GM12873 (cell line): ENCODE data around the gene ZNF576.

Experiments used
- TF ChIP-seq, protein P1 (sequence below): IDR thresholded peaks from 2 replicates; pipeline ENCODE4 v1.5.1; 2012; ENCODE audit warnings: low read depth, mild to moderate bottlenecking, moderate library complexity, low read length, control low read depth; ENCODE audit not compliant: insufficient read depth; ENCODE audit errors: missing control alignments

The ZNF576 gene

DNA sequence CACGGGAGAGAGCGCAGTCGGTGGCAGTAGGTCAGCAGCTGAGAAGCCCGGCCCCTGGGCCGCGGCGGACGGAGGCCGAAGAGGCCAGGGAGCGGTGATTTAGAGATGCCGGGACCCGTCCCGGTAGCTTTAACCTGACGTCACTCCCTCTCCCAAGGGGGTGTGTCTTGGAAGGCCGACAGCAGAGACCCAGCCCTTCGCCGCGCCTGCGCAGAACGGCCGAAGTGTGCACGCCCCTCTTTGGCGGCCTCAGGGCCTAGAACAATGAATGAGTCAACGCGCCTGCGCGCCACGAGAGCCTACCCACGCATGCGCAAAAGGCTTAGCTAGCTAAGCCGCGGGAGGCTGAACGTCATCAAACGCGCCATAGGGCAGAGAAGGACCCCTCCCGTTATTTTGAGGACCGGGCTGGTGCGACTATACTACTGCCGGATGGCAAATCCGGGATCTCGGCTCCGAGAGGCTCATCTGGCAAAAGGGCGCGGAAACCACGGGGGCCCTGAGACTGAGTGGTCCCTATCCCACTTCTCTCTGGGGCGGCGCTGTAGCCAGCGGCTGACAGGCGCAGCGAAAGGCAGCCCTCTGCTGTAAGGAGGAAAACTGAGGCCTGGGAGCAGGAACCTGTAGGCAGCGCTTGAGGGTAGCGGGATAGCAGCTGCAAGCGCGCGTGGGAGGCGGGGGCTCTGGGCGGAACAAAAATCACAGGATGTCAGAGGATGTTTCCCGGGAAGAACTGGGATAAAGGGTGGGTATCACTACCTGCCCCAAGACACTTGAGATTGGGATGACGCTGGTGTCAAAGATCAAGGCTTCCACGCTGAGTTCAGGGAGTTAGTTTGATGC, at the start of gene ZNF576, which contains the start of gene IRGQ:
TSS of gene ZNF576 (plus strand) at position 597 of the 843 bp plus-strand sequence. CDS start 514 bp downstream, outside the sequence.
TSS of gene IRGQ (minus strand) at position 136 of the 843 bp plus-strand sequence. CDS start 796 bp downstream, outside the sequence.
- TF ChIP-seq, protein P1, sequence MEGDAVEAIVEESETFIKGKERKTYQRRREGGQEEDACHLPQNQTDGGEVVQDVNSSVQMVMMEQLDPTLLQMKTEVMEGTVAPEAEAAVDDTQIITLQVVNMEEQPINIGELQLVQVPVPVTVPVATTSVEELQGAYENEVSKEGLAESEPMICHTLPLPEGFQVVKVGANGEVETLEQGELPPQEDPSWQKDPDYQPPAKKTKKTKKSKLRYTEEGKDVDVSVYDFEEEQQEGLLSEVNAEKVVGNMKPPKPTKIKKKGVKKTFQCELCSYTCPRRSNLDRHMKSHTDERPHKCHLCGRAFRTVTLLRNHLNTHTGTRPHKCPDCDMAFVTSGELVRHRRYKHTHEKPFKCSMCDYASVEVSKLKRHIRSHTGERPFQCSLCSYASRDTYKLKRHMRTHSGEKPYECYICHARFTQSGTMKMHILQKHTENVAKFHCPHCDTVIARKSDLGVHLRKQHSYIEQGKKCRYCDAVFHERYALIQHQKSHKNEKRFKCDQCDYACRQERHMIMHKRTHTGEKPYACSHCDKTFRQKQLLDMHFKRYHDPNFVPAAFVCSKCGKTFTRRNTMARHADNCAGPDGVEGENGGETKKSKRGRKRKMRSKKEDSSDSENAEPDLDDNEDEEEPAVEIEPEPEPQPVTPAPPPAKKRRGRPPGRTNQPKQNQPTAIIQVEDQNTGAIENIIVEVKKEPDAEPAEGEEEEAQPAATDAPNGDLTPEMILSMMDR = no peak

DNA sequence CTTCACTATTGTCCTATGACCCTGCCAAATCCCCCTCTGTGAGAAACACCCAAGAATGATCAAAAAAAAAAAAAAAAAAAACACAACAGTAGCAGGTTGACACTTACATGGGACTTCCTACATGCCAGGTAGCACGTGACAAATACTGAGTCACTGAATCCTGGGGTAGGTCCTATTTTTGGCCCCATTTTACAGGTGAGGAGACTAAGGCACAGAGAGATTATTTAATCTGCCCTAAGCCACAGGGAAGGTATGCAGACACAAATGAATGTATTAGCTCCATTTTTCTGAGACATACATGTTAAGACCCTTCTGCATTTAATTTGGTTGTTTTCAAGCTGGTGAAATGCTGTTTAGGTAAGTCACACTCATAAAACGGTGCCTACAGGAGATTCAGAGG, 47.7 kb upstream of the ZNF576 start:
- TF ChIP-seq, protein P1 = no peak

DNA sequence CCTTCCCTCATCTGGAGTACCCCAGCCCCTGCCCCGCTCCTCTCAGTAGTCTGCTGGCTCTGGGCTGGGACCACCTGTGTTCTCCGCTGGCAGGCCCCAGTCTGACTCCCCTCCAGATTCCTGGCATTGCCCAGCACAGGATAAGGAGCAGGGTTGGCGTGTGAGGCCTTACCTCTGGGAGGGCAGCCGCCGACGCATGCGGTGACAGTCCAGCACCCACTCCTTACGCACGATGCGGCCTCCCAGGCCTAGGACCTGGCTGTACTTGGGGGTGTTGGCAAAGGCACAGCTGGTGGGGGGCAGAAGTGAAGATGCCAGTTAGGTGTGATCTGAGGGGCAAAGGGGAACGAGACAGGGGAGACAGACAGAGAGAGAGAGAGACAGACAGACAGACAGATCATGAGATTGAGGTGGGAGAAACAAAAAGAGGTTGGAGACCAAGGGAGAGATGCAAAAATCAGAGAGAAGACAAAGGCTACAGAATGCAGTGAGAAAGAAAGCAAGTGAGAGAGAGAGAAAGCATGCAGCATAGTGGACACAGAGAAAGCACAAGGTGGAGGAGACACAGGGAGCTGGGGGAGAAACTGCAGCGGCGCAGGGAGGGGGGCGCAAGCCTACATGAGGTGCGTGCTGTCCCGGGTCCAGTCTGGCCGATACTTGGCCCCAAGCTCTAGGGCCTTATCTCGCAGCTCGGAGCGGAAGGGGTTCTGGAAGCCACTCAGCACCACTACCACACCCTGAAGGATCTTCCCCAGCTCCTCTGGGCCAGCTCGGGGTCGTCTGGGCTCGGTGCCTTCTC, 44.8 kb upstream of the ZNF576 start:
- TF ChIP-seq, protein P1 = no peak

GRCh38 chr19:43552198-43552450, 44.3 kb upstream of the ZNF576 start:
- TF ChIP-seq, protein P1 = no peak

GRCh38 chr19:43552616-43553015, 43.8 kb upstream of the ZNF576 start:
- TF ChIP-seq, protein P1 = no peak

GRCh38 chr19:43553656-43554055, 42.7 kb upstream of the ZNF576 start:
- TF ChIP-seq, protein P1 = no peak

GRCh38 chr19:43554317-43554895, 42.0 kb upstream of the ZNF576 start:
- TF ChIP-seq, protein P1 = no peak
